NCI-H226 (cell line): ENCODE measurements around the gene SKP1.

Experiments
- DNase-seq: peaks from one replicate; pipeline ENCODE4 v3.0.0-alpha.2; 2015

The SKP1 gene

DNA sequence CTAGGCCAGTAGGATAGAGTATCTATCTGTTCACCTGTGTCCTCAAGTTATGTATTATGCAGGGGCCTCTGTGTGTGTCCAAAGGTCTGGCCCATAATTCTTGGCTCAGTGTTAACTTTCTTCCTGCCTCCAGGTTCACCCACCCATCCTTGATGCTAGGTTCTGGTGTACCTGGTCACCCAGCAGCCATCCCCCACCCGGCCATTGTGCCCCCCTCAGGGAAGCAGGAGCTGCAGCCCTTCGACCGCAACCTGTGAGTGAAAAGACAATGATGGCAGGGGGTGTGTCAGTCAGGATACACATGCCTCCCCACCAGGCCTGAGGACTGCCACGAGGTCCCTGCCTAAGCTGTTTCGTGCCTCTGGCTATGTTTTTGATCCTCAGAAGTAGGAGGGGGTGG, 34.7 kb downstream of the SKP1 start:
- no peak for DNase-seq

DNA sequence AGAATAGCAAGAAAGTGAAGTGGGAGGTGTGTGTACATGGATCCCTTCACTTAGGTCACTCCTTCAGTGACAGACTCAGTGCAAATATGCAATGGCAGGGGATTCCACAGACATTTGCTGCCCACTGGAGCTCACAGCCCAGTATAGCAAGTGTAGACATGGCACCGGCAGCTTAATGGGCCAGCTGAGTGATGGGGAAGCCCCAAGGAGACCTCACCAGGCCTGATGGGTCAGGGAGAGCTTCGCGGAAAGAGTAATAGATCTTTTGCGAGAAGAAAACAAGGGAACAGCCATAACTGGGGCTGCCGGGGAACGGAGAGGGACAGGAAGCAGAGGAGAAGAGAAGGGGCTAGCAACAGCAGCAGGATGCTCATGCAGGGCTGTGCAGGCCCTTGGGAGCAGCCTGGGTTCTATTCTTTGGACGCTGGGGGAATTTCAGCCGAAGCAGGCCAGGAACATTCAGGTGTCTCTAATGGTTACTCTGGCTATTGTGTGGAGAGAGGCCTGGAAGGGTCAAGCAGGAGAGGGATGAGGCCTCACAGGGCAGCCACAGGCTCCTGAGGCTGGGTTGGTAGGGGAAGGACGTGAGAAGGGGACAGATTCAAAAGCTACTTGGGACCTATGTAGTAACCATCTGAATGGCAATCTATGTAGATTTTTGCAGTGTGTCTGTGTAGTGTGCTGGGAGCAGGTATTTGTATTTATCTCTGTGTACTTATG, 35.3 kb downstream of the SKP1 start:
- DNase-seq, result no peak

- peak; percentile 77 for DNase-seq
Measured at GRCh38 chr5:134140530-134141201, 36.1 kb downstream of the SKP1 start.

GRCh38 chr5:134139891-134140469, 36.8 kb downstream of the SKP1 start:
- no peak for DNase-seq

DNA sequence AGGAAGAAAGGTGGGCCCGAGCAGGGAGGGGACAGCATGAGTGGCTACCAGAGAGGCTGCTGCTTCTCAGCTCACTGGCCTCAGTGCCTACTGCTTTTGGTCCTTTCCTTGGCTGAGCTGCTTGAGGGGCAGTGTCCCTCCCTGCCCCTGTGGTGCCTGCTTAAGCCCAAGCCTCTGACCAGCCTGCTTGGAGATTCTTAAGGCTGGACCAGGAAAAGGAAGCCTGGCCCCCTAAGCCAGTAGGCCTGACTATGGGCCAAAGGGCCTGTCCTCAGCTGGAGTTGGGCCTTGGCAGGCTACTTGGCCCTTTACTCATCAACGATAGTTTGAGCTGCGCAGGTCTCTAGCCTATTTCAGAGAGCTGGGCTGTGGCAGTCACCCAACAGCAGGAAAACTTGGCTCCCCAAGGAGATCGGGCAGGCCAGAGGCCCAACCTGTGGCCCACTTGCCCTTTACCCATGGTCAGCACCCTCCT, 37.3 kb downstream of the SKP1 start:
- DNase-seq, result no peak

DNA sequence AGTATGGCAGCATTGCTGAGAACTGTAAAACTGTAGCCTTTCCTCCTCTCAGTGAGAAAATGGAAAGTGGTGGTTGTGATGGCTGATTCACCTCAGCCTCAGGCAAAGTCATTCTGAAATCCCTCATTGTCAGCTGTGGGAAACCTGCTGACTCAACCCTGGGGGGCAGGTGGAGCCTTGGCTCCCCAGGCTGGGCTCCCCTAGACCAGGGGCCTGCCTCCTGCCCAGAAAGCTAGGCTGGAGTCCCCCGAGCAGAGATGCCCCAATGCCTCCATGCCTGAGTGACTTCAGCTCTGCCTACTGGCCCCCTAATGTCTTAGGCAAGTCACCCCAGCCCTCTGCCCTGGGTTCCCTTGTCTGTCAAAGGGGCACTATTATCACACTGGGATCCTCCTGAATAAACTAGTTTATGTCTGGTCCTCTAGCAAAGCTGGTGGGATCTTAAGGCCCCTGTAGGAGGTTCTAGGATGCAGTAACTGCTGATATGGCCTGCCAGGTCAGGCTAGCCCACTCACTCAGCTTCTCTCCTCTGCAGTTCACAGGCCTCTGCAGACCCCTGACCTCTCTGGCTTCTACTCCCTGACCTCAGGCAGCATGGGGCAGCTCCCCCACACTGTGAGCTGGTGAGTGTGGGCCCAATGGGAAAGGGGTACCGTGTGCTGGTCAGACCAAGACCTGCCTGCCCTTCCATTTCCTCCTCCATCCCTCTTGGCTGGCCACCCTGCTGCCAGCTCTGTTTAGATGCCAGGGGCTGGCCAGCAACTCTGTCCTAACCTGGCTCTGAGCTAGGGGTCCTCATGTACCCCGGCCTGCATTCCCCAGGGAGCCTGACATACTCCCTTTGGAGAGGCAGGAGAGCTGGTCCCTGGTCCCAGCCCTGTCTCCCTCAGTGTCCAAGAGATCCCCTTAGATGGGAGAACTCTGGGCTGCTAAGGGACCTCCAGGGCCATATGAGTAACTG, 38.1 kb downstream of the SKP1 start:
- peak; percentile 69 for DNase-seq

- no peak for DNase-seq
Measured at GRCh38 chr5:134136771-134137170, 40.0 kb downstream of the SKP1 start.

DNA sequence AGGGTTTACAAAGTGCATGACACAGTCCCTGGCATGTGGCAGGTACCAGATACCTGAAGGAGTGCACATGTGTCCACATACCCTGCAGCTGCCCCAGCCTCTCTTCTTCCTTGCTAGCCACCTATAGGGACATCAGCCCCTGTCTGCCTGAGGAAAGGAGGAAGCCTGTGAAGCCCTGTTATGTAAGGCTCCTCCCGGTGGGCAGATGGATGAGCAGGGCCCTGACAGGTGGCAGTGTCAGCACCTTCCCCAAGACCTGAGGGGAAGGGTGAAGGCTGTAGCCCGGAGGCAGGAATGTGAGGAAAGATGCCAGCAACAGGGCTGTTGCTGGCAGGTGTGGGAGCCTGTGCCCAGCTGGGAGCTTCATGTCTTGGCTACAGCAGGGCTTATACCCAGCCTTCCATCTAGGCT, 40.5 kb downstream of the SKP1 start:
- no peak for DNase-seq

- DNase-seq, result no peak
Measured at GRCh38 chr5:134135091-134135655, 41.6 kb downstream of the SKP1 start.

DNA sequence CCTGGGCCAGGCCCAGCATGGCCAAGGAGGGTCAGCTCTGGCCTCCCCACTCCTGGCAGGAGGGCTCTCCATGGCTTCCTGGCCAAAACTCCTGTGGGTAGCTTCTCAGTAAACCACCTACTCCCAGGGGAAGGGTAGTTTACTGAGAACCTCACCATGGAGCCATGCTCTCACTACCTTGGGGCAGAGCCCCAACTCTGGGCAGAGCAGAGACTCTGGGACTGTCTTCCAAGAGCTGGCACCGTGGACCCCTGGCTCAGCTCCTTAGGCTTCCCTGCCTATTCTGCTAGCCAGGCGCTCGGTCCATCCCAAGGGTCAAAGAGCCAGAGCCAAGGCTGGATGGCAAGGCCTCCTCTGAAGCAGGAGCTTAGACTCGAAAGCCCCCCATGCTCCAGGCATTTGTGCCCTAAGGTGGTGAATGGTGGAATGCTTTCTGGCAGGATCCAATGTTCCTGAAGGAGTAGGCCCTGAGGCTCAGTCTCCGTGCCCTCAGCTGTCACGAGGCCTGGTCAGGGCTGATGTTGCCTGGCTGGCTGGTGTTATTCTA, 42.7 kb downstream of the SKP1 start:
- DNase-seq, result no peak

DNA sequence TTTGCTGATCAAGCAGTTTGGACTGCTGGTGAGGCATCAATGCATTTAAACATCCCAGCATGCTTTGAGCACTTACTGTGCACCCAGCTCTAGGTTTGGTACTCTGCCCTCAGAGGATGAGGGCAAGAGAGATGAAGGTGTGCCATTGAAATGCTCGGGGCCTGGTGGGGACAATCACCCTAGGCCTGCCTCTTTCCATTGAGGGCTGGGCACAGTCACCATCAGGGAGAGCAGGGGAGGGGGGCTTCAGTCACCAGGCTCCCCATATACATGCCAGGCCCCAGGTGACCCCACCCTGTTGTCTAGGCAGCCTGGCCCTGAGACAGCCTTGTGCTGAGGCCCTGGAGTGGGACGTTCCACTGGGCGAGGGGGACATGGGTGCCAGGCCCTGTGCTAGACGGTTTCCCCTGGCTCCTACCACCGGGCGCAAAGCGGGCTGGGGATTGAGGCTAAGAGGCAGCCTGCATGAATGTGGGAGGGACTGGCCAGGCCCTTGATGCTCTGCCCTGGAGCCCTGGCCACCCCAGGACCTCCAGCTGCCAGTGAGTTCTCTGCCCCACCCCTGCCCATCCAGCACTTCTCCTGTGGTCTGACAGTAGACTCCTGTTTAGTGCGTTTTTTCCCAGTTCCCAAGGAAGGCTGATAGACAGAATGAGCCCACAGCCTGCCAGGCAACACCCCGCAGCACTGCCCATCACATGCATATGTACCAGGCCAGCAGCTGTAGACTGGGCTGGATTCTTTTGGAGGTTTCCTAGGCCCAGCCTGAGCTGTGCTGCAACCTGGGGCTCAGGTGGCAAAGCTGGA, 43.4 kb downstream of the SKP1 start:
- DNase-seq, result no peak

GRCh38 chr5:134132372-134133187, 44.2 kb downstream of the SKP1 start:
- no peak for DNase-seq

DNA sequence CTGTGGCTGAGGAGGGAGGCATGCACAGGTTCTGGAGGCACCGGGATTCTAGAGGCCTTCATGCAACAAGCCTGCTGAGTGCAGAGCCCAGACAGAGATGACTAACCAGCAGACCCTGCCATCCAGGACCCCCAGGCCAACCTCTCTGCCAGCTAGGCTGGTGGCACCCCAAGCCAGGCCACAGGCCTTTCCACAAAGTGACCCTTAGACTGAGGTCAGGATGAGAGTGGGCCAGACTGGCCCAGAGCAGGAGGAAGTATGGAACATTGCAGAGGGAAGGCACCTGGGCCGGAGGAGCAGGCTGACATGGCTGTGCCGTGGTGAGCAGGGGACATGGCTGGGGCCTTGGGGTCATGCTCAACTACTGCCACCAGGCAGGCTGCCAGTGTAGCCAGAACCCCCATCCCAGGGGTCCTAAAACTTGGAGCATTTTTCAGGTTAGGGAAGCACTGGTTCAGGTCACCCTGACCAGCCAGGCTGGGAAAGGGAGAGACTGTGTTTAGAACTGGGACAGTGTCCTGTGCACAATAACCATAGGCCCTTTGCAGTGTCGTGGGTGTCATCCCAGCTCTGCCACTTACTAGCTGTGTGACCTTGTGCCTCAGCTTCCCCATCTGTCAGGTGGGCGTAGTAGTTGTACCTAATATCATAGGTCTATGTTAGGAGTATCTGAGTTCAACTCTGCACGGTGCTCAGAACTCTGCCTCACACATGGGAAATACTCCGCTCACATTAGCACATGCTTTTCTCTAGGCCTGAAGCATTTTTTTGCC, 45.0 kb downstream of the SKP1 start:
- DNase-seq, result no peak

DNA sequence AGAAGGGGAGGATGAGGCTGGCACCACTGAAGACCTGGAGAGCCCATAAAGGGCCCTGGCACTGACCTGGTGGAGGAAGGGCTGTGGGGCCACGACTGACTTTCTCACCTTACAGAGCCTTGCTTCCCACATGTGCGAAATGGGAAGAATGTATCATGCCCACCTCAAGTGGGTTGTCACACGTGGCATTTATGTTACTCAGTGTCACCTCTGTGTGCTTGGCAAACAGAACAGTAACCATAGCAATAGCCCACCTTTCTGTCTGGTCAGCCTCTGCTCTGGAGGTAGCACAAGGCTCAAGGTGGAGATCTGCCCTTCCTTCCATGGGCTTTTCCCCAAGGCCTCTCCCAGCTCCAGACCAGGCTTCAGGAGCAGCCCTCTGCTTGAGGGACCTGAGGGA, 45.6 kb downstream of the SKP1 start:
- no peak for DNase-seq

DNA sequence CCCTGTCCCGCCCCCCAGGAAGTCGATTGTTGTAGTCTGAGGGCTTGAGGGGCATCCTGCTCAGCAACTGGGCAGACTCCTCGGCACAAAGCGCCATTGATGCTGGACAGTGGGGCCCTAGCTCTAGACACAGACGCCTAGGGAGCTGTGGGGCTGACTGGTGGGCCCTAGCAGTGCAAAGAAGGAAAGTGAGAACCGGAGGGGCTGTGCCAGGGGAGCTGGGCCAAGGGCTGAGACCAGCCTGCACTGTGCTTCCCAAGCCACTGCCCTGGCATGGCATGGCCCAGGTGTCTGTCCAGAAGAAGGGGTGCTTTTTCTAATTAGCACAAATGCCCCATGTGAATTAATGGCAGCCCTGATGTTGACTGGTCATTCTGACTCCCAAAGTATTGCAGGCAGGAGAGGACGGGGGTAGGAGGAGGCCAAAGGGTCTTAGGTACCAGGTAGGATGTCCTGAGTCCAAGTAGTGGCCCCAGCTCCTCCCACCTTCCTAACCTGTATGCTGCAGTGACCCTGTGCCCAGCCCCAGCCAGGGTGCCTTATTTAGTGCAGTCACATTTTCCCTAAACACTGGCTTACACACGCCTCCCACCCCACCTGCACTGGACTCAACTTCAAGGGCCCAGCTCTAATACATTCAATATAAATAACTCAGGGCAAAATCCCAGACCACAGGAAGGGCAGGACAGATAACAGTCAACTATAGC, 46.4 kb downstream of the SKP1 start:
- no peak for DNase-seq

- DNase-seq, result no peak
Measured at GRCh38 chr5:134129411-134130238, 47.1 kb downstream of the SKP1 start.

GRCh38 chr5:134128648-134128995, 48.1 kb downstream of the SKP1 start:
- DNase-seq, result no peak

DNA sequence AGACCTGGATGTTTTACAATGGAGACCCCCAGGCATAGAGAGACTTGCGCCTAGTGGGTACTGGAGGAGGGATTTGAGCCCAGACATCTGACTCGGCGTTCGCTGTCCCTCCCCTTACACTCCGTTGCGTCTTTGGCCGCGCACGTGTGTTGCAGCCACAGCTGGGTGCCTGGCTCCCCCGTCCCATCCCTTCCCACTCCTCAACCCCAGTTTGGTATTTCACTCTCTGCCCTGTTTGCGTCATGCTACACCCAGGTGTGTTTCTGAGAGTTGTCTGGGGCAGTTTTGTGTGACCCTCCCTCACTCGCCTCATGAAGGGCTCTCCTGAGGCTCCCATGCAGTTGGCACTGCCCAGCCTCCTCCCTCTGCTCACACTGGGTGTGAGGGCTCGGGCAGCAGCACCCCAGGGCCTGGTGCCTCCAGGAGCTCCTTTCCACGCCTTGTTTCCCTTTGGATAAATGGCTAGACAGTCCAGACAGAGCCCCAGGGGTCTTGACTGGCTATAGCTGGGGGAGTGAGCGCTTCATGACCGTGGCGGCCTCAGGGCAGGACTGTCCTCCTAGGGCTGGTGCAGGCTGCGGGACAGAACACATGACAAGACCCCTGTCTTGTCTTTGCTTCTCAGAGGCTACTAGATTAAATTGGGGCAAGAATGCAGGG, 48.6 kb downstream of the SKP1 start:
- no peak for DNase-seq
